ENCODE results near the gene TBL1X. TPM values are rescaled to one million over a fixed set of nuclear protein-coding genes. Genes with fewer than 3 reads are reported as not detected.

The TBL1X gene
- polyA plus RNA-seq, 3 donors, result 12.5 to 19.5 (median 13.8) TPM

GRCh38 chrX:9700555-9700954 lies 235.7 kb downstream of the TBL1X start:
- H3K9ac ChIP-seq (ENCODE audit: insufficient read depth, low read length, poor library complexity, severe bottlenecking), result no peak overlapping the region
- intact Hi-C loops (cut with micrococcal nuclease), result loop anchor here in 1 of 2 donors (10.0 kb wide), 1 partner anchor 956 kb away; no protein-coding TSS in a partner anchor
- peaks cover 0 to 10% (median 2%) of the 10 kb centered on the region in 3 donors for H3K27me3 Mint-ChIP-seq (ENCODE audit: low read depth in 3 of 3)
- no peaks in the 10 kb centered on the region for H3K79me2 ChIP-seq (ENCODE audit: insufficient read depth, low read length)
- no peak overlapping the region for H3K27ac ChIP-seq (ENCODE audit: low read depth in 1 of 2, low read length in 2 of 2)
- no peaks in the 10 kb centered on the region for H3K27me3 ChIP-seq (ENCODE audit: control insufficient read depth in 2 of 2, insufficient read depth in 2 of 2, low read length in 2 of 2)
- H3K36me3 ChIP-seq (replicated peaks in 1 of 2; ENCODE audit: control insufficient read depth in 1 of 2, insufficient read depth in 2 of 2, low read length in 2 of 2), result peaks cover 51 to 94% of the 10 kb centered on the region in 2 donors
- H3K4me3 Mint-ChIP-seq, result no peak overlapping the region
- H3K4me2 ChIP-seq (replicated peaks; ENCODE audit: extremely low read depth, low read length, poor library complexity, severe bottlenecking), result no peak overlapping the region
- no peak for DNase-seq
- WGBS (ENCODE audit: insufficient coverage), result 100% methylated on average over 1 of the region's 15 CpGs
- H2AFZ ChIP-seq (ENCODE audit: insufficient read depth, low read depth, low read length, poor library complexity, severe bottlenecking), result no peak overlapping the region
- H4K20me1 ChIP-seq (ENCODE audit: insufficient read depth, low read length), result no peaks in the 10 kb centered on the region
- H3K36me3 Mint-ChIP-seq, result peaks cover 74 to 82% of the 10 kb centered on the region in 2 donors
- no peaks in the 10 kb centered on the region for H3K4me1 Mint-ChIP-seq
- H3K9me3 Mint-ChIP-seq, result peaks cover 0 to 12% (median 3%) of the 10 kb centered on the region in 7 donors
- H3K4me1 ChIP-seq (ENCODE audit: control insufficient read depth in 1 of 2, insufficient read depth in 2 of 2, low read length in 2 of 2), result no peaks in the 10 kb centered on the region
- H3K4me3 ChIP-seq (replicated peaks in 1 of 3; ENCODE audit: low read depth in 2 of 3, low read length in 3 of 3), result no peak overlapping the region
- no peak for TF ChIP-seq CTCF (IDR thresholded peaks at IDR 0.05)
- no peaks in the 10 kb centered on the region for H3K9me3 ChIP-seq (replicated peaks in 1 of 2; ENCODE audit: control insufficient read depth in 1 of 2, insufficient read depth in 1 of 2, low read length in 2 of 2)
- no peak overlapping the region for H3K27ac Mint-ChIP-seq

- H4K20me1 ChIP-seq (ENCODE audit: insufficient read depth, low read length), result no peaks in the 10 kb centered on the region
- H2AFZ ChIP-seq (ENCODE audit: insufficient read depth, low read depth, low read length, poor library complexity, severe bottlenecking), result no peak overlapping the region
- no peak for DNase-seq
- no CpG with 5 or more reads among the region's 12 CpGs for WGBS (ENCODE audit: insufficient coverage)
- H3K4me1 ChIP-seq (ENCODE audit: control insufficient read depth in 1 of 2, insufficient read depth in 2 of 2, low read length in 2 of 2), result no peaks in the 10 kb centered on the region
- H3K9me3 Mint-ChIP-seq, result peaks cover 0 to 12% (median 3%) of the 10 kb centered on the region in 7 donors
- no peak overlapping the region for H3K4me3 Mint-ChIP-seq
- no peaks in the 10 kb centered on the region for H3K79me2 ChIP-seq (ENCODE audit: insufficient read depth, low read length)
- H3K4me2 ChIP-seq (replicated peaks; ENCODE audit: extremely low read depth, low read length, poor library complexity, severe bottlenecking), result no peak overlapping the region
- no peak overlapping the region for H3K27ac Mint-ChIP-seq
- H3K36me3 Mint-ChIP-seq, result peaks cover 73 to 83% of the 10 kb centered on the region in 2 donors
- no peaks in the 10 kb centered on the region for H3K9me3 ChIP-seq (replicated peaks in 1 of 2; ENCODE audit: control insufficient read depth in 1 of 2, insufficient read depth in 1 of 2, low read length in 2 of 2)
- no peaks in the 10 kb centered on the region for H3K27me3 ChIP-seq (ENCODE audit: control insufficient read depth in 2 of 2, insufficient read depth in 2 of 2, low read length in 2 of 2)
- no peaks in the 10 kb centered on the region for H3K4me1 Mint-ChIP-seq
- H3K9ac ChIP-seq (ENCODE audit: insufficient read depth, low read length, poor library complexity, severe bottlenecking), result no peak overlapping the region
- TF ChIP-seq CTCF (IDR thresholded peaks at IDR 0.05), result no peak
- H3K27ac ChIP-seq (ENCODE audit: low read depth in 1 of 2, low read length in 2 of 2), result no peak overlapping the region
- H3K4me3 ChIP-seq (replicated peaks in 1 of 3; ENCODE audit: low read depth in 2 of 3, low read length in 3 of 3), result no peak overlapping the region
- intact Hi-C loops (cut with micrococcal nuclease), result loop anchor here in 1 of 2 donors (10.0 kb wide), 1 partner anchor 957 kb away; no protein-coding TSS in a partner anchor
- H3K36me3 ChIP-seq (replicated peaks in 1 of 2; ENCODE audit: control insufficient read depth in 1 of 2, insufficient read depth in 2 of 2, low read length in 2 of 2), result peaks cover 49 to 92% of the 10 kb centered on the region in 2 donors
- H3K27me3 Mint-ChIP-seq (ENCODE audit: low read depth in 3 of 3), result peaks cover 0 to 10% (median 2%) of the 10 kb centered on the region in 3 donors
Measured at GRCh38 chrX:9701790-9702189, 236.9 kb downstream of the TBL1X start.
